Left forelimb (tissue), 1 donor: ENCODE data around the gene MCOLN1.
"Not testable (repeated sequence)": the region's sequence is repeated elsewhere in the genome, so short reads cannot be mapped to it uniquely, and the experiment has no call there.

Experiments
- DNase-seq: peaks from one replicate; pipeline ENCODE4 v3.0.0-alpha.2; 2018; ENCODE audit warnings: low spot score

MCOLN1 gene

DNA sequence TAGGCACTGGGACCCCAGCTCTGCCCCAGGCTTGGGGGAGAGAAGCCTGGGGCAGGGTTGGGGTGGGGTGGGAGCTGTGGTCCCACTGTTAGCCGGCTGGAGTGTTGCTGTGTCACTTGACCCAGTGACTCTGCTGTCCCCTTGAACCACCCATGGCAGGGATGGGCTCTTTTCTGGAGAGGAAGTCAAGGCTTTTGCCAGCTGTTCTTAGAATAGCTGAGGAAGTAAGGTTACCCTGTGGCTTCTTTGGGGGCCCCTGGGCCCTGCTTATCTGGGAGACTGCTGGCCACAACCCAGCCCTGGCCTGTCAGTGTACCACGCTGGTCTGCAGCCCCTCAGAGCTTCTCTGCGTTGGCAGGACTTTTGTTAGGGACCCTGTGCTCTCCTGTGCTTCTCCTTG, 22.2 kb downstream of the MCOLN1 start:
- no peak for DNase-seq

DNA sequence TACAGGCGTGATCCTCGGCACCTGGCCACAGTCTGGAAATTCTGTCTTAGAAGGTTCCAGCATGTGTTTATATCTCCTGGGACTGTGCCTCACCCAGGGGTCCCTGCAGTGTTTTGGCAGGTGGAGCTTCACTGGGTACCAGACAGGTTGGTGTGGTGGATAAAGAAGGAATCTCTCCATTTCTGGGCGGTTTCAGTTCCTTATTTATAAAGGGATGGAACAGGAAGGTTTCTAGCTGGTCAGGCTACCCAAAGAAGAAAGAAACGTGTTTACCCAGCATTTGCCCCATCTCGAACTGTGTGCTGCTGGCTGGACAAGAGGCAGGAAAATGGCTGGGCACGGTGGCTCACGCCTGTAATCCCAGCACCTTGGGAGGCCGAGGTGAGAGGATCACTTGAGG, 22.9 kb downstream of the MCOLN1 start:
- DNase-seq, result no peak

DNA sequence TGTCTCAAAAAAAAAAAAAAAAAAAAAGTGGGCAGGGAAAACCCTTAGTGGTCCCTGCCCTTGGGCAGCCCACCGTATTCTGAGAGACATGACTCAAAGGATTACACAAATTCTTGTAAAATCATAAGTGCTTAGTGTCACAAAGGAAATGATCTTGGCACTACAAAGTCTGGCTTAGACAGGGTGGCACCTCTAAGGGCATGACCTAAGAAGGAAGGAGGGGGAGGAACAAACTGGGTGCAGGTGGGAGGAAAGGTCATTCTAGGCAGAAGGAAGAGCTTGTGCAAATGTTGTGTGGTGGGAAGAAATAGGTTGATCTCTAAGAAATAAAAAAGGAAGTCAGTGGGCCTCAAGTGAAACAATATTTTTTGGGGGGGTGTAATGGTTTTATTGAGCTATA, 23.5 kb downstream of the MCOLN1 start:
- no peak for DNase-seq

DNA sequence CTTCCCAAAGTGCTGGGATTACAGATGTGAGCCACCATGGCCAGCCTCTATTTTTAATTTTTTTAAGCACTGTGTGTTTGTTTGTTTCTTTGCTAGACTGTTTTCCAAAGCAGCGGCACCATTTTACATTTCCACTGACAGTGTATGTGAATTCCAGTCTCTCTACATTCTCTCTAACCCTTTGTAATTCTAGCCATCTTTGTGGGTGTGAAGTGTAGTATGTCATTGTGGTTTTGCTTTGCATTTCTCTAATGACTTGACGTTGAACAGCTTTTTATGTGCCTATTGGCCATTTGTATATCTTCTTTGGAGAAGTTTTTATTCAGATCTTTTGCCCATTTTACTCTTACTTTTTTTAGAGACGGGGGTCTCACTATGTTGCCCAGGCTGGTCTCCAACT, 24.7 kb downstream of the MCOLN1 start:
- no peak for DNase-seq

DNA sequence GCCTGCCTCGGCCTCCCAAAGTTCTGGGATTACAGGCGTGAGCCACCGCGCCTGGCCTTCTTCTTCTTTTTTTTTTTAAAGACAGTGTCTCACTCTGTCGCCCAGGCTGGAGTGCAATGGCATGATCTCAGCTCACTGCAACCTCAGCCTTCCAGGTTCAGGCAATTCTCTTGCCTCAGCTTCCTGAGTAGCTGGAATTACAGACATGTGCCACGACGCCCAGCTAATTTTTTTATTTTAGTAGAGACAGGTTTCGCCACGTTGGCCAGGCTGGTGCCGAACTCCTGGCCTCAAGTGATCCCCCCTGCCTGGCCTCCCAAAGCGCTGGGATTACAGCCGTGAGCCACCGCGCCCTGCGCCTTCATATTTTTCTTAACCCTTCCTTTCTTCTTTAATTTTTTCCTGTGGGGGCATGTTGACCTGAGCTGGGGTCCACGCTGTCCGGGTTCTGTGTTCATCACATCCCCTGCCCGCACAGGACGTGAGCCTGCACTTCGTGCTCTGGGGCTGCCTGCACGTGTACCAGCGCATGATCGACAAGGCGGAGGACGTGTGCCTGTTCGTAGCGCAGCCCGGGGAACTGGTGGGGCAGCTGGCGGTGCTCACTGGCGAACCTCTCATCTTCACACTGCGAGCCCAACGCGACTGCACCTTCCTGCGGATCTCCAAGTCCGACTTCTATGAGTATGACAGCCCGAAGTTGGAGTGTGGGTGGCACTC, 27.2 kb downstream of the MCOLN1 start:
- DNase-seq, result no peak

DNA sequence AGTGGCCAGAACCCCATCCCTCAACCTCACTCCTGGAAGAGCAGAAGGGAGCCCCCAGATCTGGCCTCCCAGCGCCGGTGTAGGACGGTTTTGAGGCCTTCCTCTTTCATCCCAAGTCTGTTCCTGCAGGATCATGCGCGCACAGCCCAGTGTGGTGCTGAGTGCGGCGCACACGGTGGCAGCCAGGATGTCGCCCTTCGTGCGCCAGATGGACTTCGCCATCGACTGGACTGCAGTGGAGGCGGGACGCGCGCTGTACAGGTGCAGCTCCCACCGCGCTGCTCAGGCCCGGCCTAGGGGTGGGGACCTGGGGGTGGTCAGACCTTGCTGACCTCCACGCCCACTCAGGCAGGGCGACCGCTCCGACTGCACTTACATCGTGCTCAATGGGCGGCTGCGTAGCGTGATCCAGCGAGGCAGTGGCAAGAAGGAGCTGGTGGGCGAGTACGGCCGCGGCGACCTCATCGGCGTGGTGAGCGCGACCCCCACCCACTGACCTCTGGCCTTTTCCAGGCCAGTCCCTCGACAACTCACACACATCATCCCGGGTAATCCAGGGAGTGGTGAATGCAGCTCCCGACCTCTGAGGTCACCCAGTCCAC, 27.8 kb downstream of the MCOLN1 start:
- DNase-seq, result no peak

DNA sequence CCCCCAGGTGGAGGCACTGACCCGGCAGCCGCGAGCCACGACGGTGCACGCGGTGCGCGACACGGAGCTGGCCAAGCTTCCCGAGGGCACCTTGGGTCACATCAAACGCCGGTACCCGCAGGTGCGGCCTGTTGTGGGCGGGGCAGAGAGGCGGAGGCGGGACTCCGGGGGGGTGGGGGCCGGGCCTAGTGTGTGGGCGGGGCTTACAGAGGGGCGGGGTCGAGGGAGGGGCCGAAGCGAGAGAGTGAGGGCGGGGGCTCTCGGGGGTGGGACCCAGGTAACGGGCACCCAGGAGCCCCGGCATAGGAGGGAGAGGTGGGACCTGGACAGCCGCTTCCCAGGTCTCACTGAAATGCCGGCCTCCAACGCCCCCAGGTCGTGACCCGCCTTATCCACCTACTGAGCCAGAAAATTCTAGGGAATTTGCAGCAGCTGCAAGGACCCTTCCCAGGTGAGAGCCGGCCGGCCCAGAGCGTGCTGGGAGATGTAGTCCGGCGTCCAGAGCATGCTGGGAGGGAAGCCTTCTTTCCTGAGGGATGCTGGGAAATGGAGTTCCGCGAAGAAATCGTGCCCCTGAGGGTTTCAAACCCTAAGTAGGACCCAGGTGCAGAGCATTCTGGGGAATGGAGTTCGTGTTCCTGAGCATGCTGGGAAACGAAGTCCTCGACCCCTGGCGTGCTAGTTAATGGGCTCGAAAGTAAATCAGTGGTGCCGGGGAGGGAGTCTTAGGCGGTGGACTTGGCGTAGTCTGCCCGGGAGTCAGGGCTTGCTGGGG, 28.8 kb downstream of the MCOLN1 start:
- no peak for DNase-seq

DNA sequence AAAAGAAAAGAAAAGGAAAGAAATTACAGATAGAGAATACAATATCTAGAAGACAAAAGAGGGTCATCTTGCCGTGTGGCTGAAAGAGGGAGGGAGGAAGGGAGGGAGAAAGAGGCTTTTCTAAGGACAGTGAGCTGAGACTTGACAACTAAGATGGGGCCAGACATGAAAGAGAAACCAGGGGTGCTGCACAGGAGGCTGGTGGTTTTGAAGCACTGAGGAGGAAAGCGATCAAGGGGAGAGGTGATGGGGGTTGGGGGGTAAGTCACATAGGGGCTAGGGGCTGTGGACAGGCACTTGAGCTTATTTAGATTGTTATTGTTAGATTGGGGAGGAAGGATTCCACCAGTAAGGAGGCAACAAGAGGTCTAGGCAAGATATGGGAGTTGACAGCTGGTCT, 30.4 kb downstream of the MCOLN1 start:
- DNase-seq, result no peak

DNA sequence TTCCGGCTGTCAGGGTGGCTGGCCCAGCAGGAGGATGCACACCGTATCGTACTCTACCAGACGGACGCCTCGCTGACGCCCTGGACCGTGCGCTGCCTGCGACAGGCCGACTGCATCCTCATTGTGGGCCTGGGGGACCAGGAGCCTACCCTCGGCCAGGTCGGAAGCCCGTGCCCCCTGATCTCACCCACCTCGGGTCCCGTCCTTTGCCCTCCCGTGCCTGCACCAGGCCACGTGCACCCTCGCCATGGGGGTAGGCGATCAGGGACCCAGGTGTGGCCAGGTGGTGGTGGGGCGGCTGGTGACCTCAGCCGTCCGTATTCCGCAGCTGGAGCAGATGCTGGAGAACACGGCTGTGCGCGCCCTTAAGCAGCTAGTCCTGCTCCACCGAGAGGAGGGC, 32.1 kb downstream of the MCOLN1 start:
- DNase-seq, result no peak

DNA sequence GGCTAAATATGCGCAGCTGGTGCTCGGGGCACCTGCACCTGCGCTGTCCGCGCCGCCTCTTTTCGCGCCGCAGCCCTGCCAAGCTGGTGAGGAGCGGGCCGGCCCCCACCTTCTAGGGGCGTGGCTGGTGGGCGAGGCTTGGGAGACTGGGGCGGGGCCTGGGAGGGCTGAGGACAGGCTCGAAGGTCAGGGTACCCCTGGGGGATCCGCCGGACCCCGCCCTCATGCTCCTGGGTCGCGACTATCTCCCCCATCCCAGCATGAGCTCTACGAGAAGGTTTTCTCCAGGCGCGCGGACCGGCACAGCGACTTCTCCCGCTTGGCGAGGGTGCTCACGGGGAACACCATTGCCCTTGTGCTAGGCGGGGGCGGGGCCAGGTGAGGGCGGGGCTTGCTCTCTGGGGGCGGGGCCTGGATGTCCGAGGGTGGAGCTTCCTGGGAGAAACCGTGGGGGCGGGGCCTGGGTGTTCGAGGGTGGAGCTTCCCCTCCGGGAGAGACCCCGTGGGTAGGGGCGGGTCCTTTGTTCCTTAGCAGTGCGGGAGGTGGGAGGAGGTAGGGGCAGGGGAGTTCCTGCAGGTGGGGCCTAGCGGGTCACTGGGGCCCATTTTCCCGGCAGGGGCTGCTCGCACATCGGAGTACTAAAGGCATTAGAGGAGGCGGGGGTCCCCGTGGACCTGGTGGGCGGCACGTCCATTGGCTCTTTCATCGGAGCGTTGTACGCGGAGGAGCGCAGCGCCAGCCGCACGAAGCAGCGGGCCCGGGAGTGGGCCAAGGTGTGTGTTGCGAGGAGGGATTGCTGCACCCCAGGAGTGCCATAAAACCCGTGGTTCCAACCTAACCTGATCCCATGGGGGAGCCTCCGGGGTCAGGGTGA, 32.8 kb downstream of the MCOLN1 start:
- DNase-seq, result no peak

DNA sequence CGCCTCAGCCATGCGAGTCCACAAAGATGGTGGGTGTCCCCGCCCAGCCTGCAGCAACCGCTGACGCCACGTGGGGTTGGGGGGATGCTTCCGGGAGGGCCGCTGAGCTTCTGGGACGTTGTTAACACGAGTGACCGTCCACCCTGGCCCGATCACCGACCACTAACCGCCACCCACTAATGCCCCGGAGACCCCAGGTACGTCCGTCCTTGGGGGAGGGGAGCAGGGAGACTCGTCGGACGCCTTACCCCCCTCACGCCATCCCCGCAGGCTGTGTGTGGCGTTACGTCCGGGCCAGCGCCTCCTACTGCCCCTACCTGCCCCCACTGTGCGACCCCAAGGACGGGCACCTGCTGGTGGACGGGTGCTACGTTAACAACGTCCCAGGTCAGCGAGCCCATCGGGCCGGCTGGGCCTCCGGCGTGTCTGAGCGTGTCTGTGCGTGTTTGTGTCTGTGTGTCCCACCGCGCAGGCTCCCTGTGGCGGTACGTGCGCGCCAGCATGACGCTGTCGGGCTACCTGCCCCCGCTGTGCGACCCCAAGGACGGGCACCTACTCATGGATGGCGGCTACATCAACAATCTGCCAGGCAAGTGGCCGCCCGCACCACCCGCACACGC, 34.4 kb downstream of the MCOLN1 start:
- DNase-seq, result no peak

DNA sequence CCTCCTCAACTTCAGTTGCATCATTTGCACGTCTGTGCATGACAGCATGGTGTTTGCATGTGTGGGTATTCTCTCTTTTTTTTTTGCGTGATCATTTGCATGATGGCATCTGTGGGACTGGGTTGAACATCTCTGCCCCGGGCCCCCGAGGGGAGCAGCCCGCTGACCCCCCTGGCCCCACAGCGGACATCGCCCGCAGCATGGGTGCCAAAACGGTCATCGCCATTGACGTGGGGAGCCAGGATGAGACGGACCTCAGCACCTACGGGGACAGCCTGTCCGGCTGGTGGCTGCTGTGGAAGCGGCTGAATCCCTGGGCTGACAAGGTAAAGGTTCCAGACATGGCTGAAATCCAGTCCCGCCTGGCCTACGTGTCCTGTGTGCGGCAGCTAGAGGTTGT, 36.2 kb downstream of the MCOLN1 start:
- DNase-seq, result no peak

DNA sequence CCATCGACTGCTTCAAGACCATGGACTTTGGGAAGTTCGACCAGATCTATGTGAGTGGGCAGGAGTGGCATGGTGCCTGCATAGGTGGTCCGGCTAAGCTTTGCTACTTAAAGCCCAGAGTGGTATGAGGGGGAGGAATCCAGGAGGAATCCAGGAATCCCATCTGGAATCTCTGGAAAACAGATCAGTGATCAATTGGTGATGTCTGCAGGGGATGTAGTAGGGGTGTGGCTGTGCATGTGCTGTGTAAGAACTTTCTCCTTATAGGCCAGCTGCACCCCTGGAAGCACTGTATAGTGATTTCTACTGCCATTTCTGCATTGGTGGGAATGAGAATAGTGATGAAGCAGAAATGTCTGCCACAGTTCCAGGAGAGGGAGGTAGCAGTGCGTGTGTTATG, 36.7 kb downstream of the MCOLN1 start:
- DNase-seq, result no peak

DNA sequence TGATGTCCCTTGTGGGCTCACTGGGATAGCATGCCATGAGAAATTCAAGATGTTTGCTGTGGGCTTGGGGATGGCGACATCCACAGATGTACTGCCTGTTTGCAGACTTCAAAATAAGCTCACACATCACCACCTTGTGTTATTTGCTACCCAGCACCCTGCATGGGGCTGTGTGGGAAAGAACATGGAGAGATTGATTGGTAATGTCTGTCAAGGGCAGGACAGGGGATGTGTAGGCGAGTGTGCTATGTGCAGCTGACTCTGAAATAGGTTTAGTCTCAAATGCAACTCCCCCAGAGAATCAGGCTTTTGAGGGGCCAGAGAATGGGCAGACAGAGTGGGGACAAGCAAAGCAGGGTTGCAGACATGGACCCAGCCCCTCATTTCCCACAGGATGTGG, 37.8 kb downstream of the MCOLN1 start:
- no peak for DNase-seq

DNA sequence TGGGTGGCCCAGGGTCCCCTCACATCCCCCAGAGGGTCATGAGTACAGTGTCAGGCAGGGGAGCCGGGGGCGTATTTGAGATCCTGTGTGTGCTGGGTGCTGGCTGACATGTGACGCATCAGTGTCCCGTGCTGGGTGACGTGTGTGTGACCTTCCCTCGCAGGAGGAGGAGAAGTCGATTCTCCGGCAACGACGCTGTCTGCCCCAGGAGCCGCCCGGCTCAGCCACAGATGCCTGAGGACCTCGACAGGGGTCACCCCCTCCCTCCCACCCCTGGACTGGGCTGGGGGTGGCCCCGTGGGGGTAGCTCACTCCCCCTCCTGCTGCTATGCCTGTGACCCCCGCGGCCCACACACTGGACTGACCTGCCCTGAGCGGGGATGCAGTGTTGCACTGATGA, 38.9 kb downstream of the MCOLN1 start:
- no peak for DNase-seq

DNA sequence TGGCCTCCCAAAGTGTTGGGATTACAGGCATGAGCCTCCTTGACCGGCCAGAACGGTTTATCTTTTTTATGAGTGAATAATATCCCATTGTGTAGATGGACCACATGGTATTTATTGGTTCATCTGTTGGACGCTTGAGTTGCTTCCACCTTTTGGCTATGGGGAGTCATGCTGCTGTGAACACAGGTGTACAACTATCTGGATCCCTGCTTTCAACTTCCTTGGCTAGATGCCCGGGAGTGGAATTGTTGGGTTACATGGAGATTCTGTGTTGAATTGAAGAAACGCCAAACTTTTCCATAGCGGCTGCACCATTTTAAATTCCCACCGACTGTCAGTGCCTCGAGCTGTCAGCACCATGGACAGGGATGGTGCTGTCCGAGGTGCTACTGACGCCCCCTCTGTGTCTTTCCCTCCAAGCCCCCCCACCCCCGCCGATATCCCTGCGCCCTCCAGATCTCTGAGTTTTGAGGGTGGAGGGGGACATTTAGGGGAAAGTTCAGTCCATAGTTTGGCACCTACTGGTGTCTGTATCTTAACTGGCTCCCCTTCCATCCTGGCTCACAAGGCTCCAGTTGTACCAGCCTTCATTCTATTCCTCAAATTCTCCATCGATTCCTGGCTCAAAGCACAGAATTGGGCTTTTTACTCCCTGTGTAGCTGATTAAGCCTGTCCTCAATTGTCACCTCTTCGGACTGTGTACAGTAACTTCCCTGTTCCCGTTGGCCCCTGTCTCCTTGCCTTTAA, 40.4 kb downstream of the MCOLN1 start:
- DNase-seq, result no peak

DNA sequence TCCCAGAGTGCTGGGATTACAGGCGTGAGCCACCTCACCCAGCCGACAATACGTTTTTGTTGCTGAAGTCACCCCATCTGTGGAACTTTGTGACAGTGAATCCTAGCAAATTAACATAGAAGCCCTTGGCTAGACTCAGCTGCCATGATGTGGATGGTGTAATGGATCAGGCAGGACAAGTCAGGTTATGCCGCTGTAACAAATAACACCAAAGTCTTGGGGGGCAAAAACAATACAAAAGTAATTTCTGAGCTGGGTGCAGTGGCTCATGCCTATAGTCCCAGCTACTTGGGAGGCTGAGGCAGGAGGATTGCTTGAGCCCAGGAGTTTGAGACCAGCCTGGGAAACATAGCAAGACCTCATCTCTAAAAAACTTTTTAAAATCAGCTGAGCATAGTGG, 42.4 kb downstream of the MCOLN1 start:
- DNase-seq, result no peak

DNA sequence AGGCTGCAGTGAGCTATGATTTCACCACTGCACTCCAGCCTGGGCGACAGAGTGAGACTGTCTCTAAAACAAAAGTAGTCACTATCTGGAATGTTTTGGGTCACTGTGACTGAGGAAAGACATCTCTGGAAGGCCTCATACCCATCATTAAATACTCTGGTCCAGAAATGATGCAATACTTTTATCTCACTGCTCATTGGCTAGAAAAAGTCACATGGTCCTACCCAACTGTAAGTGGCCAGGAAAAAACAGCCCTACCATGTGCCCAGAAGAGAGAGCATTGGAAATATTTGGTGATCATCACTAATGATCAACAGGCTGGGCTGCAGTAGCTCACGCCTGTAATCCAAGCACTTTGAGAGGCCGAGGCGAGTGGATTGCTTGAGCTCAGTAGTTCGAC, 42.9 kb downstream of the MCOLN1 start:
- DNase-seq, result no peak

DNA sequence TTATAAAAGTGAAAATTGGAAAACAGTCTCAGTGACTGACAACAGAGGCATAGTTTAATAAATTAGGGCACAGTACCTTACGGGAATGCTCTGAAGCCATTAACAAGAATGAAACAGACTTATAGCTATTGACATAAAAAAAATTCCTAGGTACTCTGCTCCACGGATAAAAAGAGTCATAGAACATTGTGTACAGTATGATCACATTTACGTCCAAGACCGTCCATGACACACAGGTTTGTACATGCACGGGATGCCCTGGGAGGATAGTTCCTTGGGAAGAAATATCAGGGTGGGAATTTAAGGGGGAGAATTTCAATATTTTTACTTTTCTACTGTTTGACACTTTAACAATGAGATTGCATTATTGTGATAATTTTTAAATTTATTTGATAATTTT, 48.3 kb downstream of the MCOLN1 start:
- no peak for DNase-seq

DNA sequence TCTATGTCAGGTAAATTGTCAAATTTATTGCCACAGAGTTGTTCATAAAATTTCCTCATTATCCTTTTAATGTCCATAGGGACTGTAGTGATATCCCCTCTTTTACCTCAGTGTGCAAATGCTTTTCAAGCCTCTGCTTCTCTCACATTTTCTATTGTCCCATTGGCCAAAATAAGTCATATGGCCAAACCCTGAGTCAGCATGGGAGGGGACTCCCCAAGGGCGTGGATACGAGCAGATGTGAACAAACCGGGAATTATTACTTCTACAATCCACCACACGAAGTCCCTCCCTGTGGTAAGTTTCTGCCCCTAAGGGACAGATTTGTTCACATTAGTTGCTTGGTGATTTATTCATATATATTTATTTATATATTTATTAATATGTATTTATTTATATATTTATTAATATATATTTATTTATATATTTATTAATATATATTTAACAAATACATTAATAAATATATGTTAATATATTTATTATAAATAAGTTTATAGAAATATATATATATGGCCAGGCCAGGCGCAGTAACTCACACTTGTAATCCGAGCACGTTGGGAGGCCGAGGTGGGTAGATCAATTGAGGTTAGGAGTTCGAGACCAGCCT, 53.1 kb downstream of the MCOLN1 start:
- DNase-seq, result no peak

DNA sequence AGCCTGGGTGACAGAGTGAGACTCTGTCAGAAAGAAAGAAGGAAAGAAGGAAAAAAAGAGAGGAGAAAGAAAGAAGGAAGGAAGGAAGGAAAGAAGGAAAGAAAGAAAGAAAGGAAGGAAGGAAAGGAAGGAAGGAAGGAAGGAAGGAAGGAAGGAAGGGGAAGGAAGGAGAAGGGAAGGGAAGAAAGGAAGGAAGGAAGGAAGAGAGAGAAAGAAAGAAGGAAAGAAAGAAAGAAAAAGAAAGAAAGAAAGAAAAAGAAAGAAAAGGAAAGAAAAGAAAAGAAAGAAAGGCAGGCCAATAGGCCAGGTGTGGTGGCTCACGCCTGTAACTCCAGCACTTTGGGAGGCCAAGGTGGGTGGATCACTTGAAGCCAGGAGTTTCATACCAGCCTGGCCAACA, 55.0 kb downstream of the MCOLN1 start:
- DNase-seq, result not testable (repeated sequence)
